Measurements from ENCODE around the gene ZSCAN10. TPM values are rescaled to one million over a fixed set of nuclear protein-coding genes. Genes with fewer than 3 reads are reported as not detected.
A peak's percentile ranks its signal among the peaks of the same experiment; 100 is the strongest.

ZSCAN10 gene
- total RNA-seq = under 1 TPM in 1 of 2 experiments, not detected in 1; 0.26 TPM

DNA sequence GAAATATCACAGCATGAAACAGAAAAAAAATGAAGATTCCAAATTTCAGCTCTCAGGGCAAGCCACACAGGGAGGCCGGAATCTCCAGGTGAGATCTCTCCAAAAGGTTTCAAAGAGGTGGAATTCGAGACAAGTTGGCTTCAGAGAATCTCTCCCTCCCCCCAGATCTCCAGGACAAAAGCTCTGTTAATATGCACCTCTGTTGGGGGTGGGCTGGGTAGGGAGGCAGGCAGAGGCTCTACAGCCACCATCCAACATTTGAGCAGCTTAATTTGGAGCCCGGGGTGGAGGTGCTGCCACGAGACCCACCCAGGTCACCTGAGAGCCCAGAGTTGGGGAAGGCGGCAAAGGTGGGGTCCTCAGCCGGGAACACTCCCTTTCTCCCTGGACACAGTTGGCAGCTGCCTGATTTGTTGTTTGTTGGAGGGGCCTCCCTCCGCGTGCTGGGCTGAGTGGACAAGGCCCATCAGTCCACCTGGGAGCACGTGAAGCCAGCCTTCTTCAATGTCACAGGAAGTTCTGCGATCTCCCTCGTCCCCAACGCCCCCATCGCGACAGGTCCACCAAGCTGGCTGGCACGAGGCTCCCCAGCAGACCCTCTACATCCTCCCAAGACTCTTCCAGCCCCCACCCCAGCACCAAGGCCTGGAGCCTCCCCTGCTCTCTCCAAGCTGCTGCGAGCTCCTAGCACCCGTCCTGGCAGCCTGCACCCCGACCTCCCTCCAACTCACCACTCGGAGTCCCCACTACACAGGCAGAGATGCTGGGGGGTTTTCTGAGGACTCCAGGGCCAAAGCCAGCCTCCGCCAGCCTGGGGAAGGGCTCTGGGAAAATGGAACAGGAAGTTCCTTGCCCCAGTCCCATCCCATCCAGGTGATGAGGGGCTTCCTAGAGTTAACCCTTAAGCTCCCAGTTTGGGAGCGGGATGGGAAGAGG is at the start of gene ZSCAN10:
Gene ZSCAN10, minus strand, starts transcription at position 836 of the 936 bp plus-strand sequence. CDS start 6,357 bp downstream, outside the sequence.
- H3K4me1 Mint-ChIP-seq (ENCODE audit: low read depth) = peaks cover 41% of the 10 kb centered on the region
- no peak within 1 kb of the TSS for H3K27ac Mint-ChIP-seq

DNA sequence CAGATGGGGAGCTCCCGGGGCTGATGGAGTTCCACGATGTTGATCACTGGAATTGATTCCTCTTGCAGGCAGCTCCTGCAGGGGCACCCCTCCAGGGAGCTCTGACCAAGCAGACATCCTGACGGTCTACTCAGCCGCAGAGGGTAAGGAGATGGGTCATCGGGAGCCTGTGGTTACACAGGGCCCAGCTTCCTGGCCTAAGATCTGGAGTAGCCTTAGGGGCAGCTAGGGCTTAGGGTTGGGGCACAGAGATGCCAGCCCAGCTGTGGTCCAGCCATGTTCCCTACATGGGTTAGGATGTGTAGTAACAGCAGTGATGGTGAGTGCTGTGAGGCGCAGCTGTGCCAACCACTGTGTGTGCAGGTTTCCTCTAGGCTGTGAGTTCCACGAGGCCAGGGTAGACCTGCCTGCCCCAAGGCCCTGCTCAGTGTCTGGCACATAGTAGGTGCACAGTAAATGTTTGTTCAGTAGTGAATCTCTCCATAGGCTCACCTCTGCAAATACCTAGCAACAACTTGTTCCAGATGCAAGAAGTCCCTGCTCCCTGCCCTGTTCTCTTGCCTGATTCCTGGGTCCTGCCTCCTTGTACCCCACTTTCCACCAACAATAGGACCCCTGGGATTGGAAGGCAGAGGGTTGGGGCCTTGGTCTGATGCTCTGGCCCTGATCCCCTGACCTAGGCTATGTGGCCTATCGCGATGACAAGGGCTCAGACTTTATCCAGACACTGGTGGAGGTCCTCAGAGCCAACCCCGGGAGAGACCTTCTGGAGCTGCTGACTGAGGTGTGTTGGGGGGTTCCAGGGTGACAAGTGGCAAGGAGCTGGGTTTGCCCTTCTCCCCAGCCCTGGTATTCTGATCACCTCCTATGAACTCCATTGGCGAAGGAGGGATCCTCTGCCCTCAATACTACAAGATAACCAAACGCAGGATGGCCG is 49.4 kb upstream of the ZSCAN10 start:
- H3K9me3 Mint-ChIP-seq = no peaks in the 10 kb centered on the region
- CTCF ChIA-PET = interaction anchor here (0.6 to 8.2 kb wide), 12 partner anchors 13 to 129 kb away, joined by 3 to 62 read pairs (median 3); partner anchors contain the start of gene ZNF213
- H3K4me1 Mint-ChIP-seq (ENCODE audit: low read depth) = peaks cover 21% of the 10 kb centered on the region
- H3K27me3 Mint-ChIP-seq (ENCODE audit: low read depth) = peaks cover 4% of the 10 kb centered on the region
- intact Hi-C loops (cut with micrococcal nuclease) = no loop called here
- peak overlapping the region; percentile 88 for H3K4me3 Mint-ChIP-seq
- H3K36me3 Mint-ChIP-seq (ENCODE audit: low read depth) = peaks cover 4% of the 10 kb centered on the region
- no peak overlapping the region for H3K27ac Mint-ChIP-seq
- no peak for DNase-seq

More for the DNA sequence above, at the start of gene ZSCAN10:
- DNase-seq = no peak
- intact Hi-C loops (cut with micrococcal nuclease) = no loop called here
- CTCF ChIA-PET = interaction anchor here (0.8 to 9.5 kb wide), 5 partner anchors 28 to 73 kb away, joined by 3 to 122 read pairs (median 4); no protein-coding TSS in a partner anchor
- Mint-ChIP-seq H3K27me3 (ENCODE audit: low read depth) (no peaks in the 10 kb centered on the region), H3K36me3 (ENCODE audit: low read depth) (no peaks in the 10 kb centered on the region), H3K4me3 (peak within 1 kb of the TSS; percentile 69), H3K9me3 (no peaks in the 10 kb centered on the region)

DNA sequence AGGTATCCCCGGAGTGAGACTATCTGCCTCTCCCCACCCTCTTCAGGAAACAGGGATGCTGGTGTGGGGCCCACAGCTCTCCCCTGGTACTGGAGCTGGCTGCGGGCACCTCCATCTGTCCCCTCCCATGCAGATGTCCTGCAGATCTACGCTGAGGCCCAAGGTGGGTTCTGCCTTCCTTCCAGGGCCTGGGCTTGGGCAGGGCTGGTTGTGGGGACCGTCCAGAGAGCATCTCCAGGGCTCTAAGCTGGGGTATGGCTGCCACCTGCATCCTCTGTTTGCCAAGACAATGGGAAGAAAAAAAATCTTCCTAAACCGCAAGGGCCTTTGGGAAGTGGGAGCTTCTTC is 48.6 kb upstream of the ZSCAN10 start:
- Mint-ChIP-seq H3K36me3 (ENCODE audit: low read depth) (peaks cover 4% of the 10 kb centered on the region), H3K9me3 (no peaks in the 10 kb centered on the region), H3K27me3 (ENCODE audit: low read depth) (peaks cover 4% of the 10 kb centered on the region), H3K4me3 (no peak overlapping the region), H3K4me1 (ENCODE audit: low read depth) (peaks cover 19% of the 10 kb centered on the region), H3K27ac (no peak overlapping the region)
- no peak for DNase-seq
- intact Hi-C loops (cut with micrococcal nuclease) = no loop called here
- CTCF ChIA-PET = interaction anchor here (0.6 to 8.2 kb wide), 10 partner anchors 13 to 116 kb away, joined by 3 to 62 read pairs (median 4); partner anchors contain the start of gene ZNF213

DNA sequence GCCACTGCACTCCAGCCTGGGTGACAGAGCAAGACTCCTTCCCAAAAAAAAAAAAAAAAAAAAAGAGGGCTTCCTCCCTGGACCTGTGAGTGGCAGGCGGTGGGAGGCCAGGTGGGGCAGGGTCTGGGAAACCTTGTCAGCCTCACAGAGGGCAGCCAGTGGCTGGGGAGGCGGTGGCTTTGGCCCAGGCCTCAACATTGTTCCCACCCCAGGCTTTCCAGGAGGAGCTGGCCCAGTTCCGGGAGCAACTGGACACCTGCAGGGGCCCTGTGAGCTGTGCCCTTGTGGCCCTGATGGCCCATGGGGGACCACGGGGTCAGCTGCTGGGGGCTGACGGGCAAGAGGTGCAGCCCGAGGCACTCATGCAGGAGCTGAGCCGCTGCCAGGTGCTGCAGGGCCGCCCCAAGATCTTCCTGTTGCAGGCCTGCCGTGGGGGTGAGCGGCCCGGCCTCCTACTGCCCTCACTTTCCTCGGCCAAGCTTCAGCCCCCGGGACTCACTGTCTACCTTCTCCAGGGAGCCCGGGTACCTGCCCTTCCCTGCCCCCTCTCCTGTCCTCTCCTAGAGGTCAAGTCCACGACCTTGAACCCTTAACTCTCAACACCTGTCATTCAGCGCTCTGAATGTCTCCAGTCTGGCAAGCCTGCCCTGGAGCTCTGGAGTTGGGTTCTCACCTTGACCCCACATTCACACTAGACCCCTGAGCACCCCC is 48.1 kb upstream of the ZSCAN10 start:
- intact Hi-C loops (cut with micrococcal nuclease) = no loop called here
- Mint-ChIP-seq H3K4me3 (no peak overlapping the region), H3K36me3 (ENCODE audit: low read depth) (peaks cover 4% of the 10 kb centered on the region), H3K27me3 (ENCODE audit: low read depth) (no peaks in the 10 kb centered on the region), H3K27ac (no peak overlapping the region), H3K9me3 (no peaks in the 10 kb centered on the region), H3K4me1 (ENCODE audit: low read depth) (peaks cover 14% of the 10 kb centered on the region)
- CTCF ChIA-PET = interaction anchor here (0.6 to 8.2 kb wide), 6 partner anchors 12 to 87 kb away, joined by 3 to 62 read pairs (median 4); partner anchors contain the start of gene ZNF213
- DNase-seq = no peak

DNA sequence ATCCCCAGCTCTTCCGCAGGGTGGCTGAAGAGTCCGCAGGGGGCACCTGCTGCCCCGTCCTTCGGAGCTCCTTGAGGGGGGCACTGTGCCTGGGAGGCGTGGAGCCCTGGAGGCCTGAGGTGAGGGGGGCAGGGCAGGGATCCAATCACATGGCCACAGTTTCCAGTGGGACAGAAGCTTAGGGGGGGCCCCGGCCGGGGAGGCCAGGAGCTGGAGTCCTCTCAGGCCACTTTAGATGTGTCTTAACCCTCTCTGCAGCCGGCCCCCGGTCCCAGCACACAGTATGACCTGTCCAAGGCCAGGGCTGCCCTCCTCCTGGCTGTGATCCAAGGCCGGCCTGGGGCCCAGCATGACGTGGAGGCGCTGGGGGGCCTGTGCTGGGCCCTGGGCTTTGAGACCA is 46.6 kb upstream of the ZSCAN10 start:
- H3K27ac Mint-ChIP-seq = no peak overlapping the region
- no peak for DNase-seq
- H3K9me3 Mint-ChIP-seq = no peaks in the 10 kb centered on the region
- H3K27me3 Mint-ChIP-seq (ENCODE audit: low read depth) = no peaks in the 10 kb centered on the region
- no peak overlapping the region for H3K4me3 Mint-ChIP-seq
- intact Hi-C loops (cut with micrococcal nuclease) = no loop called here
- peaks cover 6% of the 10 kb centered on the region for H3K36me3 Mint-ChIP-seq (ENCODE audit: low read depth)
- CTCF ChIA-PET = interaction anchor here (8.2 kb wide), 1 partner anchor 16 kb away, joined by 62 read pairs; no protein-coding TSS in a partner anchor
- H3K4me1 Mint-ChIP-seq (ENCODE audit: low read depth) = peaks cover 6% of the 10 kb centered on the region

DNA sequence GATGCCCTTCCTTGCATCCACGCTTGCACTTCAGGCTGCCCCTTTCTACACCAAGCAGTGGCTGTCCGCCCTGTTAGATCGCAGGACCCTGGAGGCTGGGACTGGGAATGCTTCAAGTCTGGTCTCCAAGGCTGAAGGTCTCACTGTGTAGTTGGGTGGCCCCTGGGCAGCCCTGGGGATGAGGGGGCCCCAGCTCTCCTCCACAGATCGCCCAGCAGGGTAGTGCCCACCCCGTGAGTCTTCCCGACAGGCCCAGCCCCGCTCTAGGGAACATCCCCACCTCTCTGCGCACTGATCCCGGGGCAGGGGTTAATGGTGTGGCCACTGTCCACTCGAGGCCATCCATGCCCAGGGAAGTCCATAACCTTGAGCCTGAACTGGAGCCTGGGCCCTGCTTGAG is 46.1 kb upstream of the ZSCAN10 start:
- no peak overlapping the region for H3K4me3 Mint-ChIP-seq
- no peaks in the 10 kb centered on the region for H3K27me3 Mint-ChIP-seq (ENCODE audit: low read depth)
- CTCF ChIA-PET = interaction anchor here (8.2 kb wide), 1 partner anchor 15 kb away, joined by 62 read pairs; no protein-coding TSS in a partner anchor
- H3K36me3 Mint-ChIP-seq (ENCODE audit: low read depth) = peaks cover 6% of the 10 kb centered on the region
- H3K27ac Mint-ChIP-seq = no peak overlapping the region
- no peak for DNase-seq
- peaks cover 4% of the 10 kb centered on the region for H3K4me1 Mint-ChIP-seq (ENCODE audit: low read depth)
- intact Hi-C loops (cut with micrococcal nuclease) = no loop called here
- no peaks in the 10 kb centered on the region for H3K9me3 Mint-ChIP-seq

DNA sequence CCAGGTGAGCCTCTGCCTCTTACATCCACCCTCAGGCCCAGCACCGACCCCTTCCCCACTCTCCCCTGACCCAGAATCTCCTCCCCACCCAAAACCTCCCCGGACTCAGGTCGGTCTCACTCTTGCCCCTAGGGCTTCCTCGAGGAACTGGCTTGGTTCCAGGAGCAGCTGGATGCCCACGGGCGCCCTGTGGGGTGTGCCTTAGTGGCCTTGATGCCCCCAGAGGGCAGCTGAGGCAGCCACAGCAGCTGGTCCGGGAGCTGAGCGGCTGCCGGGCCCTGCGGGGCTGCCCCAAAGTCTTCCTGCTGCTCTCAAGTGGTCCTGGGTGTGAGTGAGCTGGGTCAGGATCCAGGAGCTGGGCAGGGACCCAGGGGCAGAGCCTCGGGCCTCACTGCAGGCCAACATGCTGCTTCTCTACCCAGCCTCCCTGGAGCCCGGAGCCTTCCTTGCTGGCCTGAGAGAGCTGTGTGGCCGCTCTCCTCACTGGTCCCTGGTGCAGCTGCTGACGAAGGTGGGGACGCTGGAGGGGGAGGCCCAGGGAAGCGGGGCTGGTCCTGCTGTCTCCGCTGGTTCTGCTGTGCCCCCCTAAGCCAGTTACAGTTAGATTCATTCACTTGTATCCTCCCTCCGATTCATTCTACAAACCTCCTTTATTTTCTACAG is 45.4 kb upstream of the ZSCAN10 start:
- intact Hi-C loops (cut with micrococcal nuclease) = no loop called here
- Mint-ChIP-seq H3K4me3 (no peak overlapping the region), H3K4me1 (ENCODE audit: low read depth) (peaks cover 4% of the 10 kb centered on the region), H3K9me3 (no peaks in the 10 kb centered on the region), H3K36me3 (ENCODE audit: low read depth) (peaks cover 6% of the 10 kb centered on the region), H3K27ac (no peak overlapping the region), H3K27me3 (ENCODE audit: low read depth) (no peaks in the 10 kb centered on the region)
- CTCF ChIA-PET = interaction anchor here (0.6 to 8.2 kb wide), 2 partner anchors 15 to 111 kb away, joined by 4 to 62 read pairs; no protein-coding TSS in a partner anchor
- no peak for DNase-seq

DNA sequence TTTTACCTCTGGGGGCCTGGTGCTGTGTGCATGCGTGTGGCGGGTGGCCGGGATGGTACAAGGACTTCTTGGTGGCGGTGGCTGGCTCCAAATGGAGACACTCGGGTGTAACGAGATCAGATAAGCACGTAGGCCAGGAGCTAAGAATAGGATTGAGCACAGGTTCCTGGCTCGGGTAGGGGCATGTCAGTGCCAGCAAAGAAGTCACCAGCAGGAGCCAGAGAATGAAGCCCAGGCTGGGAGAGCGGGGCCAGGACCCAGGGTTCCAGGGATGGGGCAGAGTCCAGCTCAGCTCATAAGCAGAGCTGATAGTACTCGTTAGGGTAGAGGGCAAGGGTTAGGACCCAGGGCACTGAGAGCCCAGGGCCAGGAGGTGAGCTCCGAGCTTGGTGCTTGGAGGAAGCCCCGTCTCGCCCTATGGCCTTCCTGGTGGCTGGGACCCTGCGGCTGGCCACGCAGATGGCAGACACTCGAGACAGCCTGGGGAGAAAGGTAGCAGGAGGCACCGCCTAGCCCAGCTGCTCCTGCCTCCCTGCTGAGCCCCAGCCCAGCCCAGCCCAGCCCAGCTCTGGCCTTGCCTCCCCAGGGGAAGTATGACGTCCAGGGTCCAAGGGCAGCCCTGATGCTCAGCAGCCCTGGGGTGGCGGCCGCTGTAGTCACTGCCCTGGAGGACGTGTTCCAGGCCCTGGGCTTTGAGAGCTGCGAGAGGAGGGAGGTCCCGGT is 44.7 kb upstream of the ZSCAN10 start:
- Mint-ChIP-seq H3K36me3 (ENCODE audit: low read depth) (peaks cover 6% of the 10 kb centered on the region), H3K27ac (no peak overlapping the region), H3K27me3 (ENCODE audit: low read depth) (no peaks in the 10 kb centered on the region), H3K4me1 (ENCODE audit: low read depth) (no peaks in the 10 kb centered on the region), H3K9me3 (no peaks in the 10 kb centered on the region), H3K4me3 (no peak overlapping the region)
- intact Hi-C loops (cut with micrococcal nuclease) = no loop called here
- no peak for DNase-seq
- CTCF ChIA-PET = interaction anchor here (8.2 kb wide), 1 partner anchor 14 kb away, joined by 62 read pairs; no protein-coding TSS in a partner anchor

DNA sequence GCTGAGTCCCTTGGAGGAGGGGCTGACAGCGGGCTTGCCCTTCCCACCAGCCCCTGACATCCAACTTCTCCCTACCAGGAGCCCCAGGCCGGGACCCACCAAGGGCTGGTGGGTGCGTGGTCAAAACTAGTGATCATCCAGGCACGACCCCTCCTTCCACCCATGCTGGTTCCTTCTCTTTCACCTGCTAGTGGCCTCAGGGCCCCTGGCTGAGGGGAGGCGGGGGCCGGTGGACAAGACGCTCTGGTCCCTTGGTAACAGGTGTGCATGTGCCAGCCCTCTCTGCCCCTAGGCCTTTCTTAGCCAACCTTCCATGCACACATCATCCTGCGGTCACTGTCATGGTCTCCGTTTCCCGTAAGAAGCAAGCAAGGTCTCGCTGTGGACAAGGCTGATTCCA is 44.1 kb upstream of the ZSCAN10 start:
- H3K27ac Mint-ChIP-seq = no peak overlapping the region
- CTCF ChIA-PET = interaction anchor here (8.2 kb wide), 1 partner anchor 13 kb away, joined by 62 read pairs; no protein-coding TSS in a partner anchor
- H3K4me1 Mint-ChIP-seq (ENCODE audit: low read depth) = no peaks in the 10 kb centered on the region
- H3K9me3 Mint-ChIP-seq = no peaks in the 10 kb centered on the region
- no peak for DNase-seq
- intact Hi-C loops (cut with micrococcal nuclease) = no loop called here
- H3K4me3 Mint-ChIP-seq = no peak overlapping the region
- H3K27me3 Mint-ChIP-seq (ENCODE audit: low read depth) = no peaks in the 10 kb centered on the region
- peaks cover 6% of the 10 kb centered on the region for H3K36me3 Mint-ChIP-seq (ENCODE audit: low read depth)

DNA sequence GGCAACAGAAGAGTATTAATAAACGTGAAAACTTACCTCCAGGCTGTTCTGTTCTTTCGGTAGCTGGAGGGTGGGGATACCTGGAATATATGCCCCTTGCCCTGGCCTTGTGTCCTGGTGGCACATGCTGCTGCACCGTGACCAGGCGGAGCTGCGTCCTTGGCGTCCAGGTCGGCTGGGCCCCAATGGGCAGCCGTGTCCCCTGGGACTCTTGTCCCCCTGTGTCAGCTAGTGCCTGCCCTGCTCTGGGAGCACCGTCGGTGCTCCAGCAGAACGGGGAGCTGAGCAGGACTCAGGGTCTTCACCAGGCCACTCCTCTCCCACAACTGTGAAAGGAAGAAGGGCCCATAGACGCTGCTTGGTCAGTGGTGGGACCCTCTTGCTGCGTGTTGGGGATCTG is 43.7 kb upstream of the ZSCAN10 start:
- Mint-ChIP-seq H3K9me3 (no peaks in the 10 kb centered on the region), H3K4me3 (no peak overlapping the region), H3K27ac (no peak overlapping the region), H3K27me3 (ENCODE audit: low read depth) (no peaks in the 10 kb centered on the region), H3K36me3 (ENCODE audit: low read depth) (peaks cover 6% of the 10 kb centered on the region), H3K4me1 (ENCODE audit: low read depth) (no peaks in the 10 kb centered on the region)
- CTCF ChIA-PET = no interaction called here
- DNase-seq = no peak
- intact Hi-C loops (cut with micrococcal nuclease) = no loop called here

DNA sequence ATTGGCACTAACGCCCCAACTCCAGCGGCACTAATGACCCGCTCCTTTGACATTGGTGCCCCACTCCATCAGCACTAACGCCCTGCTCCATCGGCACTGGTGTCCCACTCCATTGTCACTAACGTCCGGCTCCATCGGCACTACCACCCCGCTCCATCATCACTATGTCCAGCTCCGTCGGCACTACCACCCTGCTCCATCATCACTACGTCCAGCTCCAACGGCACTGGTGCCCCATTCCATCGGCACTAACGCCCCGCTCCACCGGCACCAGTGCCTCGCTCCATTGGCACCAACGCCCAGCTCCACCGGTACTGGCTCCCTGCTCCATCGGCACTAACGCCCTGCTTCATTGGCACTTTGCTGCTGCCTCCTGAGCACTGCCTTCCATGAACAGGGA is 43.2 kb upstream of the ZSCAN10 start:
- CTCF ChIA-PET = no interaction called here
- no peaks in the 10 kb centered on the region for H3K4me1 Mint-ChIP-seq (ENCODE audit: low read depth)
- H3K9me3 Mint-ChIP-seq = no peaks in the 10 kb centered on the region
- no peak overlapping the region for H3K4me3 Mint-ChIP-seq
- H3K27ac Mint-ChIP-seq = no peak overlapping the region
- peaks cover 6% of the 10 kb centered on the region for H3K36me3 Mint-ChIP-seq (ENCODE audit: low read depth)
- no peak for DNase-seq
- intact Hi-C loops (cut with micrococcal nuclease) = no loop called here
- no peaks in the 10 kb centered on the region for H3K27me3 Mint-ChIP-seq (ENCODE audit: low read depth)
